UCSD-AML1 (cell line): ENCODE data around the gene PHF1.
"Not testable (repeated sequence)": the region's sequence is repeated elsewhere in the genome, so short reads cannot be mapped to it uniquely, and the experiment has no call there.

Experiments
- DNase-seq: peaks from one replicate; lab custom pipeline; 2025; ENCODE audit not compliant: unreplicated experiment; lab: John Stamatoyannopoulos, UW

Gene PHF1

DNA sequence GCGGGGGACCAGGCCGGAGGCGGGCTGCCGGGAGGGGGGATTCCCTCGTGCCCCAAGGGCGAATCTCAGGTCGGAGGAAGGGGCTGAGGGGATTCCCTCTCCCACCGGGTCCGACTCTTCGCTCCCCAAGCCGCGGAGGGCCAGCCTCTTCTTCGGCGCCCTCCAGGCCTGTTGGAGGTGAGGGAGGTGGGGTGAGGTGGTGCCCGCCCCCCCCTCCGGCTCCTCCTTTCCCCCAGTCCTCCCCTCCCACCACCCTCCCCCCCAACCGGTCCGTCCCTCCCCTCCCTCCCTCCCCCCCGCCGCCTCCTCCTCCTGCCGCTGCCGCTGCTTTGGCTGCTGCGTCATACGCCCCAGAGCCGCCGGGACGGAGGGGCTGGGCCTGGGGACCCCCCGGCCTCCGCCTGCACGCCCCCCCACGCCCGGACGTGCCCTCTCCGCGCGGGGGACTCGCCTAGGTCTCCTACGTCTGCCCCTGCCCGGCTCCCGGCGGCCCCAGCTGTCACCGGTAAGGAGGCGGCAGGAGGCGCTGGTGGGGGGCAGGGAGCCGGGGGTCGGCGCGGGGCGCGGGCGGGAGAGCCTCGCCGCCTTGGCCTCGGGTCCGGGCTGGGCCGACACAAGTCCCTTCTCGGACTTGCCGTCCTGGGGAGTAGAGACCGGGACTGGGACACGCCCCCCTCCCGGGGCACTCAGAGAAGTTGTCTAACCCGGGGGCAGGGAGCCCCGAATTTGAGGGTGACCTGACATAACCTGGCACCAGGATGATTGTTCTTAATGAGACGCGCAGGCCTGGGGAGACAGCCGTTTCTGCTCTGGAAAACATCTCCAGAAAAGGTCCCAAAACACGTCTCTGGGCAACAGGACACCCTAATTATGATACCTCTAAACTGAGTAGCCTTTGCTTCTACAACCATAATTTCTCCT is at the start of gene PHF1:
TSS of gene PHF1 (plus strand) at position 304 of the 921 bp plus-strand sequence. CDS start 1,250 bp downstream, outside the sequence.
- DNase-seq: no peak

- DNase-seq: not testable (repeated sequence)
These were observed 47.3 kb upstream of the PHF1 start for GRCh38 chr6:33363486-33363885.

GRCh38 chr6:33364475-33365205 is 46.2 kb upstream of the PHF1 start:
- peak; percentile 45 for DNase-seq

DNA sequence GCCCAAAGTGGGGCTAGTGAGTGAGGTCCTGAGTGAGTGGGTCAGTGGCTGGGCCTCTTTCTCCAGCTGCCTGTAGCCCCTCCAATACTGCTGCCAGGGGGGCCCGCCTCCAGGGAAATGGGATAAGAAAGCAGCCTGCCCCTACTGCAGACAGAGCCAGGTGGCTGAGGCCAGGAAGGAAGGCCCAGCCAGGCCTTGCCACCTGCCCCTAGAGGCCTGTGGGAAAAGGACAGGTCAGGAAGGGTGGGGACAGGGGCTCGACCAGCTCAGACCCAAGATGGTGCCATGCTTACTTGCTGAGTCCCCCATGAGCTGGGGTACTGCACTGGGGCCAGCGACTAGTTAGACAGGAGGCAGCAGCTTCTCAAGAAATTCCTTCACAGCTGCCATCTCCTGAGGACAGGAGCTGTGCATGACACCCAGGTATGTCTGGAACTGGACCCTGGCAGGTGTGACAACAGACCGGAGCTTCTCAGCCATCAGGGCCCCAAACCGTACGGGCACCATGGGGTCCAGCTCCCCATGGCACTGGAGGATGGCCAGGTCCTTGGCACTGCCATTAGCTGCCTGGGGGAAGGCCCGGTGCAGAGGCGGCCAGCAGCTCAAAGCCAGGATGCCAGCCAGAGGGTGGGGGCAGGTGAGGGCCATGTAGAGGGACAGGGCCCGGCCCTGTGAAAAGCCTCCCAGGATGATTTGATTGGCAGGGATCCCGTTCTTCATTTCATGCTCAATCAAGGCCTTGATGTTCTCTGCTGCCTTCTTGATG is 45.4 kb upstream of the PHF1 start:
- DNase-seq: not testable (repeated sequence)

DNA sequence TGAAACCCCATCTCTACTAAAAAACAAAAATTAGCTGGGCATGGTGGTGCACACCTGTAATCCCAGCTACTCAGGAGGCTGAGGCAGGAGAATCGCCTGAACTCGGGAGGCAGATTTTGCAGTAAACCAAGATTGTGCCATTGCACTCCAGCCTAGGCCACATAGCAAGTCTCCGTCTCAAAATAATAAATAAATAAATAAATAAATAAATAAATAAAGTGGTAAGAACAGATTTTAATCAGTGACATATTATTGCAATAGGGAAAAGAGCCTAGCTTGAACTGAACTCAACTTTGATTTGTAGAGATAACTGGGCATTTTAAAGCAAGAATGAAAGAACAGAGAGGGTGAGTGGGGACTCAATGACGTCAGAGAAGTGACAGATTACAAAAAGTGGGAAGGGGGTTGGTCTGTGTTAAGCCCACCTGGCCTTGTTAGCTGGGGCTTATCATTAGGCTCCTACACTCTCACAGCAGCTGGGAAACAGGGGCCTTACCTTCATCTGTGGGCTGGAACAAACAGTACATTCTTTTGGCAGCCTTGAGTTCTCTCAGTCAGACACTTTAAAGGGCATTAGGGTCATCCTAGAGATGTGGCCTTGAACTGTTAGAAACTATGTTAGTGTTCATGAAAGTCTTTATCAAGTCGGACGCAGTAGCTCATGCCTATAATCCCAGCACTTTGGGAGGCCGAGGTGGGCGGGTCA is 43.7 kb upstream of the PHF1 start:
- DNase-seq: no peak

DNA sequence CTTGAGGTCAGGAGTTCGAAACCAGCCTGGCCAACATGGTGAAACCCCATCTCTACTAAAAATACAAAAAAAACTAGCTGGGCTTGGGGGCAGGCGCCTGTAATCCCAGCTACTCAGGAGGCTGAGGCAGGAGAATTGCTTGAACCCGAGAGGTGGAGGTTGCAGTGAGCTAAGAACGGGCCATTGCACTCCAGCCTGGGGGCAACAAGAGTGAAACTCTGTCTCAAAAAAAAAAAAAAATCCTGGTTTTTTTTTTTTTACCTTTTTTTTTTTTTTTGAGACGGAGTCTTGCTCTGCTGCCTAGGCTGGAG is 43.1 kb upstream of the PHF1 start:
- not testable (repeated sequence) for DNase-seq

- DNase-seq: not testable (repeated sequence)
These were observed 38.9 kb upstream of the PHF1 start for GRCh38 chr6:33371901-33372300.

GRCh38 chr6:33372526-33373123 is 38.2 kb upstream of the PHF1 start:
- no peak for DNase-seq

GRCh38 chr6:33373960-33374910 is 36.6 kb upstream of the PHF1 start:
- DNase-seq: no peak

DNA sequence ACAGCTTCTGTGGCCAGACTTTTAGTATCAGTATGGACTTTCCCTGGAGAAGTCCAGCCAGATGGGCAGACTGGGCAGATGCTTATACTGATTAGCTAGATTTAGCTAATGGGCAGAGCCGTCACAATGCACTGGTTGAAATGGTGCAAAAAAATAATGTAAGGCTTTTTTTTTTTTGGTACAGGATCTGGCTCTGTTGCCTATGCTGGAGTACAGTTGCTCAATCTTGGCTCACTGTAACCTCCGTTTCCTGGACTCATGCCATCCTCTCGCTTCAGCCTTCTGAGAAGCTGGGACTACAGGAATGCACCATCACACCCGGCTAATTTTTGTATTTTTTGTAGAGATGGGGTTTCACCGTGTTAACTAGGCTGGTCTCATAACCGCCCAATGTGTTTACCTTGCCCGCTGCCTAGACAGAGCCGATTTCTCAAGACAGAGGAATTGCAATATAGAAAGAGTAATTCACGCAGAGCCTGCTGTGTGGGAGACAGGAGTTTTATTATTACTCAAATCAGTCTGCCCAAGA is 35.6 kb upstream of the PHF1 start:
- no peak for DNase-seq

DNA sequence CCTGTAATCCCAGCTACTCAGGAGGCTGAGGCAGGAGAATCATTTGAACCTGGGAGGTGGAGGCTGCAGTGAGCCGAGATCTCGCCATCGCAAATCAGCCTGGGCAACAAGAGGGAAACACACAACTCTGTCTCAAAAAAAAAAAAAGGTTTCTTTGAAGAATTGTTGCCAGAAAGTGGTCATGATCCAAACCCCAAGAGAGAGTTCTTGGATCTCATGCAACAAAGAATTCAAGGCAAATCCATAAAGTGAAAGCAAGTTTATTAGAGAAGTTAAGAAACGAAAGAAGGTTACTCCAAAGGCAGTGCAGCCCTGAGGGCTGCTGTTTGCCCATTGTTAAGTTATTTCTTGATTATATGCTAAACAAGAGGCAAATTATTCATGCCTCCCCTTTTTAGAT is 33.6 kb upstream of the PHF1 start:
- DNase-seq: no peak

- DNase-seq: not testable (repeated sequence)
These were observed 31.6 kb upstream of the PHF1 start for GRCh38 chr6:33379184-33379583.

- no peak for DNase-seq
These were observed 30.4 kb upstream of the PHF1 start for GRCh38 chr6:33380272-33380981.

GRCh38 chr6:33383427-33384185 is 27.2 kb upstream of the PHF1 start:
- DNase-seq: no peak

DNA sequence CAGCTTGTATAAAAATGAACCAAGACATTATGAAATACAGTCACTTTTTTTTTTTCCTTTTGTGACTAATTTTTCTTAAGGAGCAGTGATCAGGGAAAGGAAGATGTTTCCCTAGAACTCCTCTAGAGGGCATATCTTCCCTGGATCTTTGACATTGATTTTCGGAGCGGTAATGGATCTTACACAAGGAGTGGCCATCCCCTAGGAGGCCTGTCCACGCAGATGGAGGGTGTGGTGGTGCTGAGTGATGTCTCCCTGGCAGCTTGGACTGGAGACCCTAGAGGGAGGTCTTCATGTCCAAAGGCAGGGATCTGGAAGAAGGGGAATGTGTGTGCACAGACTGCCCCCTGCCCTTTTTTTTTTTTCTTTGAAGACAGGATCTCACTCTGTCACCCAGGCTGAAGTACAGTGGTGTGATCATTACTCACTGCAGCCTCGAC is 26.2 kb upstream of the PHF1 start:
- no peak for DNase-seq

DNA sequence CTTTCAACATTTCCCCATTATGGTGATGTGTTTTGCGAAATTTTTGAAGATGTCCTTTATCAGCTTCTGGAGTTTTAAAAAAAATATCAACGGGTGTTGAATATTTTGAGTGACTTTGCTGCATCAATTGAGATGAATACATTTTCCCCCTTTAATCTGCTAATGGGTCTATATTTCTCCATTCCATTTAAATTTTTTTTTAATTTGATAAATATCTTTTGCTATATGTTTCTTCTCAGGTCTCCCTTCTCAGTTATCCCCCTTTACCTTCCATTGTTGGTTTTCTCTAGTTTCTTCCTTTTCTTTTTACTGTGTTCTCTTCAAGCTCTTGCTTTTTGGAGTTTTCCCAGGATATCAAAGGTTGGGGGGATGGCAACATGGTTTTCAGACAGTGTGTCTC is 20.6 kb upstream of the PHF1 start:
- DNase-seq: no peak

DNA sequence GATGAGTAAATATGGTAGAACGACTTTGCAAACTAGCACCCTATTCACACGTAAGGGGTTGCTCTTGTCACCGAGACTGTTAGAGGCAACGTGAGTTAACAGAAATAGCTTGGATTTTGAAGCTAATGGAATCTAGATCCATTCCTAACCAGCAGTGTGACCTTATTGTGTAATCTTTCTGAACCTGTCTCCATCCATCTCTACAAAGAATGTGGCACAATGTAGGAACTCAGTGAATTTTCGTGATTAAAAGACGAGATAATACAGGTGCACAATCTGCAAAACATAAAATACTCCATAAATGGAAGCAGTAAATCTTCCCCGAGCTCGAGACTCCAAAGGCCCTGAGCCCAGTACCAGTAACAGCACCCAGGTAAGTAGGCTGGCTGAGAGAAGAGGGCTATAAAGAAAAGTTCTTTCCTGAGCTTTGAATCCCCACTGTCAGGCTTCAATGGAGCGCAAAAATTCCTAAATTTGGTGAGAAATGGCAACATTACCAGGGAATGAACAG is 20.0 kb upstream of the PHF1 start:
- no peak for DNase-seq
